Effector memory CD4-positive, alpha-beta T cell (primary cell): Measurements from ENCODE around the gene LAMC1.

Experiments
- DNase-seq, 3 donors: peaks; one replicate each; pipeline ENCODE4 v3.0.0-alpha.2; 2020
- H3K27ac ChIP-seq: 2 replicates; pipeline ENCODE4 v1.7.0; 2013; ENCODE audit warnings: mild to moderate bottlenecking, low read length, moderate library complexity; ENCODE audit not compliant: insufficient read depth, poor library complexity, severe bottlenecking
- H3K27me3 ChIP-seq: replicated peaks from 2 replicates; pipeline ENCODE4 v1.7.0; 2013; ENCODE audit warnings: mild to moderate bottlenecking, low read length; ENCODE audit not compliant: insufficient read depth, control insufficient read depth, poor library complexity, severe bottlenecking
- H3K36me3 ChIP-seq: 2 replicates; pipeline ENCODE4 v1.7.0; 2013; ENCODE audit warnings: mild to moderate bottlenecking, low read length, moderate library complexity; ENCODE audit not compliant: control insufficient read depth, insufficient read depth
- H3K4me1 ChIP-seq: 2 replicates; pipeline ENCODE4 v1.7.0; 2013; ENCODE audit warnings: low read length, mild to moderate bottlenecking; ENCODE audit not compliant: control insufficient read depth, insufficient read depth, poor library complexity, severe bottlenecking
- H3K4me3 ChIP-seq: 2 replicates; pipeline ENCODE4 v1.7.0; 2013; ENCODE audit warnings: low read length, low read depth, mild to moderate bottlenecking; ENCODE audit not compliant: insufficient read depth, poor library complexity, severe bottlenecking
- H3K9me3 ChIP-seq: 2 replicates; pipeline ENCODE4 v1.7.0; 2013; ENCODE audit warnings: mild to moderate bottlenecking, low read length, moderate library complexity; ENCODE audit not compliant: control insufficient read depth

LAMC1 gene

DNA sequence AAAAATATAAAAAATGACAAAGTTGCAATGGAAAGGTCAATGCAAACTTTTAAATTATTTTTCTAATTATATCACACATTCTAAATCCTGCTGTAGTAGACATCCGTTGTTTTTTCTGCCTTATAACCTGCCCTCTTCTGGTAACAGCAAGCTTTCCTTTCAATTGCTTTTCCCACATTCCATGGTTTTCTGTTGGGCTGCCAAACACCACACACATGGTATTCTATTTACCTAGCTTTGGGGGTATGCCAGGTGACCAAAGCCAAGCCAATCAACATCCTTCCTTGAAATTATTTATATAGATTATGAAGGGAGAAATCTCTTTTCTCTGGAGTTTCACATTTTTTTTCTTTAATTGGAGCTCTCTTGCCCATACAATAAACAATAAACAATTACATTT is 3.4 kb upstream of the LAMC1 start:
- peaks cover 11% of the 10 kb centered on the region for H3K4me1 ChIP-seq
- H3K4me3 ChIP-seq = no peak overlapping the region
- DNase-seq = no peak
- peaks cover 10% of the 10 kb centered on the region for H3K27me3 ChIP-seq
- no peaks in the 10 kb centered on the region for H3K36me3 ChIP-seq
- no peaks in the 10 kb centered on the region for H3K9me3 ChIP-seq
- H3K27ac ChIP-seq = no peak overlapping the region

- DNase-seq = no peak
- Histone ChIP-seq H3K27ac (no peak overlapping the region), H3K4me1 (peaks cover 11% of the 10 kb centered on the region), H3K9me3 (no peaks in the 10 kb centered on the region), H3K36me3 (no peaks in the 10 kb centered on the region), H3K27me3 (peaks cover 16% of the 10 kb centered on the region), H3K4me3 (no peak overlapping the region)
Measured at GRCh38 chr1:183021405-183022201, 1.6 kb upstream of the LAMC1 start.

GRCh38 chr1:183022202-183023145 is 746 bp upstream of the LAMC1 start:
- Histone ChIP-seq H3K4me1 (peaks cover 11% of the 10 kb centered on the region), H3K4me3 (no peak overlapping the region), H3K36me3 (no peaks in the 10 kb centered on the region), H3K27ac (no peak overlapping the region), H3K9me3 (no peaks in the 10 kb centered on the region), H3K27me3 (peaks cover 16% of the 10 kb centered on the region)
- no peak for DNase-seq

GRCh38 chr1:183023601-183024316 is 539 bp downstream of the LAMC1 start:
- DNase-seq = no peak
- Histone ChIP-seq H3K27ac (no peak overlapping the region), H3K36me3 (no peaks in the 10 kb centered on the region), H3K27me3 (peaks cover 16% of the 10 kb centered on the region), H3K4me1 (peaks cover 11% of the 10 kb centered on the region), H3K4me3 (peak overlapping the region; percentile 40), H3K9me3 (no peaks in the 10 kb centered on the region)

DNA sequence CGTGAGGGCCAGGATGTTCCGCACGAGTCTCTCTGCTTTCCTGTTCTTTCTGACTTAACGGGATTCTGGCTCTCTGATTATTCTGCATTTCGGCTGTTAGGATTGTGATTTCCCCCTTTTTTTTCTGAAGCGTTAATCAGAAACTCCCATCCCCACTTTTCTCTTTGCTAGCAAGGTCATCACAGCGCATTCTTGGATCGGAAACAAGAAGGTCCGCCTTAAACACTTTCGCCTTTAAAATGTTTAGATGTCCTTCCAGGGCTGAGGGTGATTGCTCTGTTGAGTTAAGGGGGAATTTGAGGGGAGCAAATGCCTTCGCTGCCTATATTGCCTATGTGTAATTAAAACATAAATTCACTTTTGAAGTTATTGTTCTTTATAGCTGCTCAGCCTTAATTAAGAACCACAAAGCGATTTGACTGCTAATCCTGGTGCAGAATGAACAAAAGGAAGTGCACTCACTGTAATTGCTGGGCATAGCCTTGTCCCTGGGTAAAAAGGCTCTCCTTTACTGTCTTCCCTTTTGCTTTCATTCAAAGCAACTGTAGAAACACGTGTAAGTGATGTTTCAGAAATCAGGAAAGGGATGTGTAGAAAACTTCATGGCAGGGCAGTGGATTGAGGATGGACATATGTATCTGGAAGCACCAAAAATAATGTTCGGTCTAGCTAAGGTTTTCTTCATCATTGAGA is 1.2 kb downstream of the LAMC1 start:
- Histone ChIP-seq H3K9me3 (no peaks in the 10 kb centered on the region), H3K4me1 (peaks cover 11% of the 10 kb centered on the region), H3K36me3 (no peaks in the 10 kb centered on the region), H3K27me3 (peaks cover 16% of the 10 kb centered on the region), H3K4me3 (no peak overlapping the region), H3K27ac (no peak overlapping the region)
- DNase-seq = no peak

GRCh38 chr1:183025010-183025337 is 1.8 kb downstream of the LAMC1 start:
- H3K27ac ChIP-seq = no peak overlapping the region
- peaks cover 19% of the 10 kb centered on the region for H3K27me3 ChIP-seq
- no peak for DNase-seq
- H3K4me3 ChIP-seq = no peak overlapping the region
- H3K4me1 ChIP-seq = peaks cover 11% of the 10 kb centered on the region
- H3K9me3 ChIP-seq = no peaks in the 10 kb centered on the region
- no peaks in the 10 kb centered on the region for H3K36me3 ChIP-seq

GRCh38 chr1:183025782-183026774 is 2.9 kb downstream of the LAMC1 start:
- Histone ChIP-seq H3K36me3 (no peaks in the 10 kb centered on the region), H3K27me3 (peaks cover 19% of the 10 kb centered on the region), H3K4me3 (no peak overlapping the region), H3K4me1 (peaks cover 11% of the 10 kb centered on the region), H3K9me3 (no peaks in the 10 kb centered on the region), H3K27ac (no peak overlapping the region)
- no peak for DNase-seq

DNA sequence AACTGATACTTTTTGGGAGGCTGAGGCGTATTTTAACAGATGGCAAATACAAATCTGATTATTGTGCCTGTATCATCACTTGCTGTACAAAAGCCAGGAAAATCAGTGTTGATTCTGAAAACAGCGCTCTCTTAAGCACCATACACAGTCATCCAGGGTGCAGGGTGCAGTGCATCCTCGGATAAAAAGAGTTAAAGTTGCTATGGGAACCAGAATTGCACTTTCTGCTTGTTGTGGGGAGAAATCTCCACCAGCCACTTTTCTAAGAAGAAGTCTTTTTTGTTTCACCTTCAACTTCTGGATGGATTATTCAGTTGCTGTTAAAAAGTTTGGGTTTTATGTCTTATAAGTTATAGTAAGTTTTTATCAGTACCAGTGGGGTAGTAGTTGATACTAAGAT is 3.8 kb downstream of the LAMC1 start:
- no peak for DNase-seq
- H3K27me3 ChIP-seq = peaks cover 21% of the 10 kb centered on the region
- H3K9me3 ChIP-seq = no peaks in the 10 kb centered on the region
- H3K36me3 ChIP-seq = no peaks in the 10 kb centered on the region
- no peak overlapping the region for H3K4me3 ChIP-seq
- H3K4me1 ChIP-seq = peaks cover 11% of the 10 kb centered on the region
- no peak overlapping the region for H3K27ac ChIP-seq

GRCh38 chr1:183027791-183028190 is 4.6 kb downstream of the LAMC1 start:
- no peak for DNase-seq
- Histone ChIP-seq H3K4me3 (no peak overlapping the region), H3K4me1 (peaks cover 11% of the 10 kb centered on the region), H3K9me3 (no peaks in the 10 kb centered on the region), H3K27ac (no peak overlapping the region), H3K36me3 (no peaks in the 10 kb centered on the region), H3K27me3 (peaks cover 24% of the 10 kb centered on the region)
